ENCODE data around the gene KRT1.
"Not testable (repeated sequence)": the region's sequence is repeated elsewhere in the genome, so short reads cannot be mapped to it uniquely, and the experiment has no call there.

The KRT1 gene

GRCh38 chr12:52682938-52683574 is 2.8 kb upstream of the KRT1 start:
- no peak for DNase-seq

GRCh38 chr12:52682381-52682660 is 2.1 kb upstream of the KRT1 start:
- DNase-seq: no peak

DNA sequence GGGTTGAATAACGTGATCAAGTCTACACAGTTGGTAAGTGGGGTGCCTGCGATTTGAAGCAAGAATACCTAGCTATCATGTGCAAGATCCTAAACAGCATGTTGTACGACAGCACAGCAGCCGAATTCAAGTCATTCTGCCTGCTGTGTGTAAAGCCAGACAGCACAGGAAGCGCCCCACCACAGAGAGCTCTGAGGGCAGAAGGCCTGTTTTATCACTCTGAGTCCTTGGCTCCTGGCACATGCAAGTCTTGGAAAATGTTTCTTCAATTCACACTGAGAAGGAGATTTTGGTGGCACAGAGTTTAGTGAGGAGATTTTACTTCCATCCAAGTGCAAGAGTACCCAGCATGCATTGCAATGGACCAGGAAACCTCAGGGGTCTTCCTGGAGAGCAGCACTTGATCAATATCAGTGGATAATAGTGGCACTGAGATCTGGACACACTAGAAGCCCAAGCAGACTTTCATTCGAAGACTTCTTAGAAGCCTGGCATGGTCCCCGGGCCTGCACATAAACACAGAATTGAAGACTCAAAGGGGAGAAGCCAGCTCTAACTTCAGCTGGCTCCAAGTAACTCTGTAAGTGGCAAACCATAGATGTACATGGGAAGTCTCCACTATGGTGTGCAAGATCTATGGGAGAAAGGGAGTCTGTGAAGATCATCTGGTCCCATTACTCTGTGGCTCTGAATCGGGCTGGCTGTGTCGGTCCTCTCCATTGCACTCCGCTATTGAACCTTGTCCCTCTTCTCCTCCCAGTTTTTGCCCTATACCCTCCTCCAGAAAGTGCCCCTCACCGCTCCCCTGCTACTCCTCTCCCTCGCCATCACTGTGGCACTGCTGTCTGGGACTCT is 1.5 kb upstream of the KRT1 start:
- DNase-seq: no peak

GRCh38 chr12:52679875-52680274 is 332 bp downstream of the KRT1 start:
- no peak for DNase-seq

DNA sequence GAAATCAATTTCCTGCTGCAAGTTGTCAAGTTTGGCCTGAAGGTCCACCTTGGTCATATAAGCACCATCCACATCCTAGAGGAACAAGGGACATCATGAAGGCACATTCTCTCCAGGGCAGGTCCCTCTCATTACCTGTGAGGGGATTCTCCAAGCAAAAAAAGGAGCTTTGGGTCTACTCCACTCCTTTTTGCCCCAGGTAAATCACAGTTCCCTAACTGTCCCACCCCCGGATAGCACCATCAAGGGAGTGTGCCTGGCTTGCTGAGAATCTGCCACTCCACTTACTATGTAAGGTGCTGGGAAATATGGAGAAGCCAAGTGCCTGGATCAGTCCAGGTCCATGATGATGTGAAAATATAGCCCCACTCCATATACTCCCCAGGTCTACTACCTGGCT is 2.5 kb downstream of the KRT1 start:
- no peak for DNase-seq

DNA sequence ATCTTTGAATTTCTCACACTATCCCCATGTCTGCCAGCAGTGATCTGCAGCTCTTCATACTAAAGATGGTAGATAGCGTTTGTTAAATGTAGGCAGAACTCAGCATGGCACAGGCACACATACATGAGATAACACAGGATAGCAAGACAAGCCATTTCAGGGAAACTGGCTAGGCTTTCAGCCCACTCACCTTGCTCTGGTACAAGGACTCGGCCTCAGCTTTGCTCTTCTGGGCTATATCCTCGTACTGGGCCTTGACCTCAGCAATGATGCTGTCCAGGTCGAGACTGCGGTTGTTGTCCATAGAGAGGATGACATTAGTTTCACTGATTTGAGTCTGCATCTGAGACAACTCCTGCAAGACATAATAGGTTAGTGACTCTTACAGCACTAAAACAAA is 3.1 kb downstream of the KRT1 start:
- no peak for DNase-seq

DNA sequence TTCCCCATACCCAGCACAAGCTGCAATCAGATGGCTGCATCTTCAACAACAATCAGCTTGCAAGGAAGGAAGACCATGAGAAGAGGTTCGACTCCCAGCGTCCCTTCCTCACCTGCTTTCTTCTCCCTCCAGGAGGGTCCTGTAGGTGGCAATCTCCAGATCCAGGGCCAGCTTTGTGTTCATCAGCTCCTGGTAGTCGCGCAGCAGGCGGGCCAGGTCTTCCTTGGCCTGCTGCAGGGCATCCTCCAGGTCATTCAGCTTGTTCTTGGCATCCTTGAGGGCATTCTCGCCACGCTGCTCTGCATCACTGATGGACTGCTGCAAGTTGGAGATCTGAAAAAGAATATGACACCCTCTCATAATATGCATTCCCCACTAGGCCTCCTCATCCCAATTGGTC is 4.0 kb downstream of the KRT1 start:
- no peak for DNase-seq

DNA sequence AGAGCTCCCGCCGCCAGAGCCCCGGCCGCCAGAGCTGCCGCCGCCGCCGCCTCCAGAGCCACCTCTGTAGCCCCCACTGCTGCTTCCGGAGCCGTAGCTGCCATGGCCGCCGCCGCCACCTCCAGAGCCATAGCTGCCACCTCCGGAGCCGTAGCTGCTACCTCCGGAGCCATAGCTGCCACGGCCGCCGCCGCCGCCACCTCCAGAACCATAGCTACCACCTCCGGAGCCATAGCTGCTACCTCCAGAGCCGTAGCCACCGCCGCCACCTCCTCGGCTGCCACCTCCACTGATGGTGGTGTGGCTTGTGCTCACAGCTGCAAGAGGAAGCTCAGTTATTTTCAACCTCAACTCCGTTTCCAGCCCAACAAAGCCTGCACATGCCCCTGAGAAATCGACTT is 4.9 kb downstream of the KRT1 start:
- no peak for DNase-seq

GRCh38 chr12:52674433-52674775 is 5.8 kb downstream of the KRT1 start:
- DNase-seq: no peak

DNA sequence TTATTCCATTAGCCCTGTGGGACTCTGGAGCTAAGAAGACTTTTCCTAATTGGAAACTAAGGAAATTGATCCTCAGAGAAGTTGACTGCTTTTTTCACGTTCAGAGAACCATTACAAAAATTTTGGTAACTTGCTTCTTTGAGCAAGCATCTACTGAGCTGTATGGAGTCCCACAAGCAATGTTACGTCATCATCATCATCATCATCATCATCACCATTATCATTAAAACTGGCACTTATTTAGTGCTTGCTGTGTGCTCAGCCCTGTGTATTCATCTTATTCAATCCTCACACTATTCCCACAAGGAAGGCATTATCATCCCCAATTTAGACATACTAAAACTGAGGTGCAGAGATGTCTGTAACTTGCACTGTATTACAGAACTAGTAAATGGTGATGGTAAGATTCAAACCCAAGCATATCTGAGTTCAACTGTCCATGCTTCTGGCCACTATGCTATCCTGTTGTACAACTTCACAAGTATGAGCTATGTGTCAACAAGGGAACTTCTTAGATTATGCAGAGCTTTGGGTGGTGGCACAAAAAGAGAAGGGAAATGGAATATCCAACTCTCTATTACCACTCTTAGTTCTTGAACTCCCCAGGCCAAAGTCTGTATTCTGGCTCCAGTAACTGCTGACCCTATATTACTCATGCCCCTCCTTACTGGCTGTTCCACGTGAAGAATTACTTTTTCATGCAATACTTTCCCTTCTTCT is 6.3 kb downstream of the KRT1 start:
- no peak for DNase-seq

GRCh38 chr12:52673217-52673616 is 7.0 kb downstream of the KRT1 start:
- DNase-seq: peak in 1 of 56 donors; percentile 4

DNA sequence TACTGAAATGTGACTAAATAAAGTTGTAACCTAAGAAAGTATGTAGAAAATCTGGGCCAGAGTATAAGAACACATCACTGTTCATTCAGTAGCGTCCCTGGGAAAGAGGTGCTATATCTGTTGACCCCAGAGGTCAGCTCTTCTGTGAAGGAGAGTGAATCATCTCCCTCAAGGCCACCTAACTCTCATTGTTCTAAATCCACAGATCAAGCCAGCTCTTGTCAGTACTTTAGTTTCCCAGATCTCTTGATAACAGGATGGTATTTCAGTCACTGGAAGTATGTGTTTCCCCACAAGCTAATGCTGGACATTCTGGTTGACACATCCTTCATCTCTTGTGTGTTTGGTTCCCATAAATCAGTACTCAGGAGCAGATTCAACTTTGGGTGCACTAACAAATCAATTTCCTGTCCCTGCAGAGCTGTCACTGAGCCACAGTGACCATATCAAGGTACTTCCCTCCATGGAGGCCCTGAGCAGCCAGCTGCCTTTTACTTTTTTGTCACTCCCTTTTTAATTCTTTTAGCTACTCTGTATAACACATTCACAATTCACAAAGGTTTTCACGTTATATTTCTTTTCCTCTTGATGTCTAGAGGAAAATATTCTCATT is 7.8 kb downstream of the KRT1 start:
- DNase-seq: no peak

GRCh38 chr12:52670961-52671360 is 9.2 kb downstream of the KRT1 start:
- no peak for DNase-seq

DNA sequence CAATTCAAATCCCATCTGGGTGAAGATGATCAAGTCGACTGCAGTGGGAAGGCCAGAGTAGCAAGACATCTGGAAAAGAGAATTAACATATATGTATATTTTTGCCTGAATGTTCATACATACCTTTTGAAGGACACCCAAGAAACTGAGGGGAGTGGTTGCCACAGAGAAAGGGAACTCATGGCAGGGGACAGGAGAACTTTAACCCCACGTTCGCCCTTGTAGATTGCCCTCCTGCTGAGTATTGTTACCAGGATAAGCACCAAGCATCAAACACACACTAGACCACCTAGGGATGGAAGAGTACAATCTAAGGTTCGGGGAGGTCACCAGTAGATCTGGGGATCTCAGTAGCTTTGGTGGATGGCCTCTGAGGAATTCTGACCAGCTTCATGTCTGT is 9.7 kb downstream of the KRT1 start:
- no peak for DNase-seq

DNA sequence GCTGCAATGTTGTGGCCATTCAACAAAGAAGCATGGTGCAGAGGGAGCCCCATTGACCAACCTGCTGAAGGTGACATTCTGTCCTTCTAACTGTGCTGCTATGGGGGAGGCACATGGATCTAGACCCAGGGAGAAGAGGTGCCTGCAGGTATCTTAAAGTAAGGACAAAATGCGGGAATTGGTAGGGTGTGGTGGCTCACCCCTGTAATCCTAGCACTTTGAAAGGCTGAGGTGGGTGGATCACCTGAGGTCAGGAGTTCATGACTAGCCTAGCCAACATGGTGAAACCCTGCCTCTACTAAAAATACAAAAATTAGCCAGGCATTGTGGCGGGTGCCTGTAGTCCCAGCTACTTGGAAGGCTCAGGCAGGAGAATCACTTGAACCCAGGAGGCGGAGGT is 10.3 kb downstream of the KRT1 start:
- DNase-seq: not testable (repeated sequence)

DNA sequence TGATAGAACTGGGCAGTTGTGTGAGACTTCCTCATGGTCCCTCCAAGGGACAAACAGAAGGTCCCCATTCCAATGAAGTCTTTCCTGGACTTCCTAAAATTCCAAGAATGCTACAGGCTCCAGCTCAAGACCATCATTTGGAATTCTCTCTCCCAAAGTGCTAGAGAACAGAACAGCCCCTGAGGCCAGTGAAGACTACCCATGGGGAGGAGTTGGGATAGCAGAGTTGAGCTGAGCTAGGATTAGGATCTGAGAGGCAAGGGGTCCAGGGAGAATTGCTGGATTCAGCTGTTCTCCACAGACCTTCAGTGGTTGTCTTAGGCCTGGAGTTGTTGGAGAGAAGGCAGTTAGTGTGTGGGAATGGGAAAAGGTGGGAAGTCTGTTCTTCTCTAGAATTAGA is 10.8 kb downstream of the KRT1 start:
- DNase-seq: no peak

GRCh38 chr12:52667931-52668330 is 12.3 kb downstream of the KRT1 start:
- DNase-seq: no peak

GRCh38 chr12:52667509-52667908 is 12.7 kb downstream of the KRT1 start:
- no peak for DNase-seq

DNA sequence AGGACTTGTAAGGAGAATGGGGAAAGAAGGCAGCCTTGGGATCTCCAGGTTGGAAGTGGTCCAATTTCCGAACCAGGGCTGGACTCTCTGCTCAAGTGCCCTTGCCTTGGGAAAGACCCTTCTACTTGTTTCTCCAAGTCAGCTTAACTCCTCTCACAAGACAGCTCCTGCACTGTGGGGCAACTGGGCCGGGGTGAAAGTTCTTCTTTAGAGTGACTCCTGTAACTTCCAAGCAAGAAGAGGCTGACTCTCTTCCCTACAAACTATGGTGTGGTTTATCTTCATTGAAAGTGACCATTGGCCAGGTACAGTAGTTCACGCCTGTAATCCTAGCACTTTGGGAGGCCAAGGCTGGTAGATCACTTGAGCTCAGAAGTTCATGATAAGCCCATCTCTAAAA is 13.7 kb downstream of the KRT1 start:
- no peak for DNase-seq

GRCh38 chr12:52663420-52663819 is 16.8 kb downstream of the KRT1 start:
- DNase-seq: no peak

- DNase-seq: no peak
These were observed 17.3 kb downstream of the KRT1 start for GRCh38 chr12:52662918-52663229.

DNA sequence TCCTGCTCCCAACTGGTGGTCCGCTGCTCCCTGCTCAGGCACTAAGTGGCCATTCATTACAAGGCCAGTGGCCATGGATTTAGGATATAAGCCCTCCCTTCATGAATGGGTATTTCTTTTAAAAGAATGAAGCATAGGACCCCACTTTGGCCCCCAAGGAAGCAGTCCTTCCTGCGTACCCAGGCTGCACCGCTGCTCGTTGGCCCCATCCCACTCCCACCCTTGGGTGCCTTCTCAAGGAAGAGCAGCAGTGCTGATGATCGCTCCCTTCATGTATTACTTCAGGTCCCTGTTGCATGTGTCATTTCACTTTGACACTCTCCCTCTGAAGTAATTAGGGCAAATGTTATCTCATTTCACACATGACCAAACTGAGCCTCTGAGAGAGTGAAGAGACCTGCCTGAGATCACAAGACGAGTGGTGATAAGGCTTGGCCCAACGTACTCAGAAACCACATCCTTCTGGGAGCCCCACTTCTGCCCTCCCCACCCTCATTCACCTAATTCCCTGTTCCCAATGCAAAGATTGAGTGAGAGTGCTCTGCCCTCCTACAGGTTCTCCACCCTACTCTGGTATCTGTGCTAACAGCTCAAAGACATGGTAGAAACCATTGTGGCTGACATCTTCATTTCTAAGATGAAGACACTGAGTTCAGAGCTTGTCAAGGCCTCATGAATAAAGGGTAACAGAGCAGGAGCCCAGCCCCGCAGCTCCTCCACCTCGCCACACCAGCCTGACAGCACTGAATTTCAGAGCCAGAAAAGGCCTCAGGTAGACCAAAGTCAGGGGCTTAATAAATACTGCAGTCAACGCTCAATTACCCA is 17.9 kb downstream of the KRT1 start:
- no peak for DNase-seq
